ENCODE data around the gene ZNF687. TPM values are rescaled to one million over a fixed set of nuclear protein-coding genes. Genes with fewer than 3 reads are reported as not detected.

Gene ZNF687
- polyA plus RNA-seq, 1 of the 3 experiments (the other 2 are of a cell fraction) = 15.8 TPM

GRCh38 chr1:151246786-151247185 is 35.3 kb upstream of the ZNF687 start:
- Histone ChIP-seq H3K27me3 (ENCODE audit: insufficient read depth) (no peaks in the 10 kb centered on the region), H3K27ac (ENCODE audit: low read depth in 2 of 2, low read length in 1 of 2) (peak overlapping the region; percentile 11 to 32; a peak in 2 of 4 replicates), H2AFZ (ENCODE audit: low read depth) (no peak overlapping the region), H3K9me3 (no peaks in the 10 kb centered on the region), H3K9ac (no peak overlapping the region), H3K9me2 (no peaks in the 10 kb centered on the region), H3K4me3 (ENCODE audit: low read depth in 2 of 2, low read length in 1 of 2) (no peak overlapping the region), H3K4me2 (no peak overlapping the region), H3K4me1 (ENCODE audit: control insufficient read depth in 1 of 2, insufficient read depth in 2 of 2, low read depth in 1 of 2, low read length in 1 of 2) (no peaks in the 10 kb centered on the region), H3F3A (replicated peaks; ENCODE audit: insufficient read depth) (peaks cover 42% of the 10 kb centered on the region), H3K36me3 (replicated peaks in 1 of 2; ENCODE audit: control insufficient read depth in 1 of 2, insufficient read depth in 2 of 2, low read length in 1 of 2) (peaks cover 72 to 85% of the 10 kb centered on the region in 2 experiments), H4K20me1 (ENCODE audit: insufficient read depth) (no peaks in the 10 kb centered on the region), H3K79me2 (ENCODE audit: insufficient read depth) (peaks cover 5% of the 10 kb centered on the region; the same call in 1 of the 2 replicates)
- no peak for DNase-seq
- 93% methylated on average over 2 of the region's 2 CpGs for WGBS (ENCODE audit: low lambda C conversion rate)
- POLR2A ChIA-PET = no interaction called here
- TF ChIP-seq TEAD4 (IDR thresholded peaks at IDR 0.05; ENCODE audit: borderline replicate concordance, insufficient read depth) = no peak
- TF ChIP-seq SIN3A (IDR thresholded peaks at IDR 0.05; ENCODE audit: borderline replicate concordance, low read depth, low read length) = no peak
- no peak for TF ChIP-seq MEF2A (IDR thresholded peaks at IDR 0.05; ENCODE audit: borderline replicate concordance, low read depth)
- TF ChIP-seq USF1 (IDR thresholded peaks at IDR 0.05; ENCODE audit: borderline replicate concordance, low read depth) = no peak
- no peak for TF ChIP-seq CTCF (IDR thresholded peaks at IDR 0.05)
- no peak for TF ChIP-seq YY1 (IDR thresholded peaks at IDR 0.05; ENCODE audit: low read depth)
- no peak for TF ChIP-seq FOXJ3 (CRISPR knock-in tag; IDR thresholded peaks at IDR 0.05)
- no peak for TF ChIP-seq TCF12 (IDR thresholded peaks at IDR 0.05)
- TF ChIP-seq FOXM1 (IDR thresholded peaks at IDR 0.05; ENCODE audit: low read depth) = no peak
- TF ChIP-seq SMC3 (IDR thresholded peaks at IDR 0.05; ENCODE audit: low read depth, low read length) = no peak
- CTCF ChIA-PET = interaction anchor here (1.3 kb wide), 1 partner anchor 28 kb away, joined by 3 read pairs; no protein-coding TSS in a partner anchor

GRCh38 chr1:151251656-151252470 is 30.2 kb upstream of the ZNF687 start:
- peak overlapping the region in 1 of 2 experiments; percentile 28; a peak in 2 of 4 replicates for H3K27ac ChIP-seq (ENCODE audit: low read depth in 2 of 2, low read length in 1 of 2)
- ChIA-PET POLR2A (interaction anchor here (1.2 to 1.4 kb wide), 2 partner anchors 56 to 62 kb away, joined by 3 to 6 read pairs; partner anchors contain the start of gene VPS72), CTCF (interaction anchor here (0.5 to 3.7 kb wide), 39 partner anchors 8 to 382 kb away, joined by 3 to 27 read pairs (median 4); partner anchors contain the start of genes C1orf56, SNX27, TMOD4 and VPS72)
- peaks cover 25% of the 10 kb centered on the region for H3K79me2 ChIP-seq (ENCODE audit: insufficient read depth)
- peaks cover 28 to 36% of the 10 kb centered on the region in 2 experiments for H3K36me3 ChIP-seq (replicated peaks in 1 of 2; ENCODE audit: control insufficient read depth in 1 of 2, insufficient read depth in 2 of 2, low read length in 1 of 2)
- 56% methylated on average over 16 of the region's 16 CpGs for WGBS (ENCODE audit: low lambda C conversion rate)
- no peaks in the 10 kb centered on the region for H3K9me2 ChIP-seq
- H4K20me1 ChIP-seq (ENCODE audit: insufficient read depth) = no peaks in the 10 kb centered on the region
- no peaks in the 10 kb centered on the region for H3K27me3 ChIP-seq (ENCODE audit: insufficient read depth)
- H3K4me1 ChIP-seq (ENCODE audit: control insufficient read depth in 1 of 2, insufficient read depth in 2 of 2, low read depth in 1 of 2, low read length in 1 of 2) = peaks cover 0 to 4% of the 10 kb centered on the region in 2 experiments; a peak in 1 of 4 replicates
- no peak overlapping the region for H3K9ac ChIP-seq
- no peak overlapping the region; a peak in 1 of 4 replicates for H3K4me3 ChIP-seq (ENCODE audit: low read depth in 2 of 2, low read length in 1 of 2)
- DNase-seq = peak; percentile 74
- H3K4me2 ChIP-seq = no peak overlapping the region
- H2AFZ ChIP-seq (ENCODE audit: low read depth) = no peak overlapping the region
- H3F3A ChIP-seq (replicated peaks; ENCODE audit: insufficient read depth) = peaks cover 66% of the 10 kb centered on the region
- H3K9me3 ChIP-seq = no peaks in the 10 kb centered on the region
- TF ChIP-seq TEAD4 (IDR thresholded peaks at IDR 0.05; ENCODE audit: borderline replicate concordance, insufficient read depth) (no peak), SMC3 (IDR thresholded peaks at IDR 0.05; ENCODE audit: low read depth, low read length) (peak; percentile 62), NFIC (IDR thresholded peaks at IDR 0.05; ENCODE audit: borderline replicate concordance) (no peak), PBX3 (IDR thresholded peaks at IDR 0.05) (0 out of 2 replicates have a peak, but pooled peaks have one; percentile 40), REST (IDR thresholded peaks at IDR 0.05; ENCODE audit: low read depth, low read length) (no peak), FOXJ3 (CRISPR knock-in tag; IDR thresholded peaks at IDR 0.05) (no peak), POLR2AphosphoS5 (IDR thresholded peaks at IDR 0.05; ENCODE audit: low read depth, low read length) (no peak), USF1 (IDR thresholded peaks at IDR 0.05; ENCODE audit: borderline replicate concordance, low read depth) (no peak), MAX (IDR thresholded peaks at IDR 0.05; ENCODE audit: low read depth) (no peak), JUND (IDR thresholded peaks at IDR 0.05) (no peak)
